Heart left ventricle (tissue), 13 donors: ENCODE results near the gene PLEKHO2.

ENCODE experiments used
- POLR2A ChIP-seq, 2 donors: fragments of 450-650 bp; IDR thresholded peaks; one replicate each; pipeline ENCODE4 v1.6.1; 2017; ENCODE audit warnings: antibody characterized with exemption in 2 of 2, mild to moderate bottlenecking in 2 of 2, moderate library complexity in 2 of 2
- TF ChIP-seq, protein P1 (sequence below), 12 donors: fragments of 200-600 bp; sonication (generic) in 4 of 12; IDR thresholded peaks; one replicate each; pipeline versions ENCODE4 v1.5.0 to v1.8.0; 2018 to 2022; ENCODE audit warnings: antibody characterized with exemption in 12 of 12, mild to moderate bottlenecking in 5 of 12
- donor health status: ischemic (EF 13 %, LVEDD 7.1; RV severe dilation, severe dysfunction).
- donor health status: DM: no; HTN: yes; CAD: no.
- donor health status: DM: no; HTN: no; CAD: no.
- donor health status: ischemic (EF 25% LVEDD 6.9; RV normal size, moderate dysfunction).
- donor health status: ischemic (EF 25% LVEDD 5.7; RV mildly dilated, moderate dysfunction).
- donor health status: ischemic (EF 35%, LVEDD 5.7; RV mildly dilated, moderate dysfunction).
- donor health status: nonischemic (EF 11% LVEDD 7.7; RV severe dilation, severe dysfunction).
- donor health status: DM: yes; HTN: yes; CAD: no.
- donor health status: PGD.
- donor health status: ischemic (EF 29% LVEDD 5.4; RV normal size, mild dysfunction).
- donor health status: nonischemic (EF 23%, LVEDD 6.1; RV moderate dilation, normal function).

DNA sequence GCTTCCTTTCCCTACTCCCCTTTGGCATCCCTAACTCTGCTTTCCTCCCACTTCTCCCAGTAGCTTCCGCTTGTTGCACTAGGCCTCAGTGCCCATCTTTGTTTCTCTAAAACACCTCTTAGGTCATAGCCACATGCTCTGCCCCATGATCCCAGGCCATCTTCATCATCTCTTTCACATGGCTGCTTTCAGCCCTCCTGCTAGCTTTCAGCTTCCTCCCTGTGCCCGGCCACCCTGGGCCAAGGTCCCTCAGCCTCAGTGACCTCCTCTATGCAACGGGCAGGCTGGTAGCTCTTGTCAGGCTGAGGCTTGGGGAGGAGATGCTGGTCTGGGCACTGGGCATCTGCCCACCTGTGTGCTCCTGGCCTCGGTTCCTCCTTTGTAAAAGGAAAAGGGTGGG, 2.3 kb downstream of the PLEKHO2 start:
- TF ChIP-seq, protein P1, sequence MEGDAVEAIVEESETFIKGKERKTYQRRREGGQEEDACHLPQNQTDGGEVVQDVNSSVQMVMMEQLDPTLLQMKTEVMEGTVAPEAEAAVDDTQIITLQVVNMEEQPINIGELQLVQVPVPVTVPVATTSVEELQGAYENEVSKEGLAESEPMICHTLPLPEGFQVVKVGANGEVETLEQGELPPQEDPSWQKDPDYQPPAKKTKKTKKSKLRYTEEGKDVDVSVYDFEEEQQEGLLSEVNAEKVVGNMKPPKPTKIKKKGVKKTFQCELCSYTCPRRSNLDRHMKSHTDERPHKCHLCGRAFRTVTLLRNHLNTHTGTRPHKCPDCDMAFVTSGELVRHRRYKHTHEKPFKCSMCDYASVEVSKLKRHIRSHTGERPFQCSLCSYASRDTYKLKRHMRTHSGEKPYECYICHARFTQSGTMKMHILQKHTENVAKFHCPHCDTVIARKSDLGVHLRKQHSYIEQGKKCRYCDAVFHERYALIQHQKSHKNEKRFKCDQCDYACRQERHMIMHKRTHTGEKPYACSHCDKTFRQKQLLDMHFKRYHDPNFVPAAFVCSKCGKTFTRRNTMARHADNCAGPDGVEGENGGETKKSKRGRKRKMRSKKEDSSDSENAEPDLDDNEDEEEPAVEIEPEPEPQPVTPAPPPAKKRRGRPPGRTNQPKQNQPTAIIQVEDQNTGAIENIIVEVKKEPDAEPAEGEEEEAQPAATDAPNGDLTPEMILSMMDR (IDR thresholded peaks at IDR 0.05) = no peak
- no peak for TF ChIP-seq POLR2A (IDR thresholded peaks at IDR 0.05)
